CD4-positive, alpha-beta T cell treated with Interleukin-15 for 4 hours (primary cell): ENCODE results near the gene STAT2.
"Not testable (repeated sequence)": the region's sequence is repeated elsewhere in the genome, so short reads cannot be mapped to it uniquely, and the experiment has no call there.

Experiments
- DNase-seq: peaks from one replicate; pipeline ENCODE4 v3.0.0-alpha.2; 2020; ENCODE audit warnings: low spot score

STAT2 gene

DNA sequence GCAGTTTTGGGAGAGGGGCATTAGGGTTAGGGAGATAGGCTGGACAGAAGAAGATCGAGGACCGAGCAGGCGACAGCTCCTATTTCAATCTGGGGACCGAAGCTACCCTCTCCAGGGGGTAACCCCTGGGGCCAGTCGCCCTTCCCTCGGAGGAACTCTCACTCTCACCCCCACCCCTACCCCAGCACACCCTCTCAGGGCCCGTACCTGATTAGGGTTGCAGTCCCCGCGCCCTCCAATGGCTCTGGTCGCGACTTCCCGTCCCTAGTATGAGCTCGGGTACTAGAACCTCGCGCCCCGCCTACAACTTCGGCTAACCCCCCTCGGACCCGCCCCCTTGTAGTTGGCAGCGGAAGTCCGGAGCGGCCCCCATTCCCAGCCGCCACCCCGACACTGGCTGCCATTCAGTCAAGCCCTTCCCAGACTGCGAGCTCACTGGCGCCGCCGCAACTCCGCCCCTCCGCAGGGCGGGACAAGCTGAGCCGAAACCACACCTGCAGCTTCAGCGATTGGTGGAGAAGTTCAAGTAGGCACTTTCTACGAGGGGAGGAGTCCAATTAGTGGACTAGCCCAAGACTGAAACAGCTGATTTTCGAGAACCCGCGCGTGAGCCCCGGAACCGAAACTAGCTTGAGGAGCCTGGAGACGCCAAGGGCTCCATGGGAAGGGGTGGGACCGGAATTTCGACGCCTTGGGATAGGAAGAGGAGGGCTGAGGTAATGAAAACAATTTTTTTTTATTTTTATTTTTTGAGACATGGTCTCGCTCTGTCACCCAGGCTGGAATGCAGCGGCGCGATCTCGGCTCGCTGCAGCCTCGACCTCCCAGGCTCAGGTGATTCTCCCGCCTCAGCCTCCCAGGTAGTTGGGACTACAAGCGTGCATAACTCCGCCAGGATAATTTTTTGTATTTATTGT lies at the start of gene STAT2:
STAT2 (minus strand) TSS at position 257 of the 917 bp plus-strand sequence. CDS start 3,536 bp downstream, outside the sequence.
- DNase-seq = peak; percentile 100

GRCh38 chr12:56408799-56409417 lies 49.0 kb upstream of the STAT2 start:
- no peak for DNase-seq

GRCh38 chr12:56404227-56404626 lies 44.3 kb upstream of the STAT2 start:
- DNase-seq = not testable (repeated sequence)

DNA sequence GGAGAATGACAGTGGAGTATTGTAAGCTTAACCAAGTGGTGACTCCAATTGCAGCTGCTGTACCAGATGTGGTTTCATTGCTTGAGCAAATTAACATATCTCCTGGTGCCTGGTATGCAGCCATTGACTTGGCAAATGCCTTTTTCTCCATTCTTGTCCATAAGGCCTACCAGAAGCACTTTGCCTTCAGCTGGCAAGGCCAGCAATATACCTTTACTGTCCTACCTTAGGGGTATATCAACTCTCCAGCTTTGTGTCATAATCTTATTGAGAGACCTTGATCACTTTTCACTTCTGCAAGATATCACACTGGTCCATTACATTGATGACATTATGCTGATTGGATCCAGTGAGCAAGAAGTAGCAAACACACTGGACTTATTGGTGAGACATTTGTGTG lies 41.7 kb upstream of the STAT2 start:
- DNase-seq = not testable (repeated sequence)

DNA sequence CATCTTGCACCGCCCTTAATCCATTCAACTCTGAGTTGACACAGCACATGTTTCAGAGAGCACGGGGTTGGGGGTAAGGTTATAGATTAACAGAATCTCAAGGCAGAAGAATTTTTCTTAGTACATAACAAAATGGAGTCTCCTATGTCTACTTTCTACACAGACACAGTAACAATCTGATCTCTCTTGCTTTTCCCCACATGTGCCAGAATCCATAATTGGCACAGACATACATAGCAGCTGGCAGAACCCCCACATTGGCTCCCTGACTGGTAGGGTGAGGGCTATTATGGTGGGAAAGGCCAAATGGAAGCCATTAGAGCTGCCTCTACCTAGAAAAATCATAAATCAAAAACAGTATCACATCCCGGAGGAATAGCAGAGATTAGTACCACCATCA lies 41.2 kb upstream of the STAT2 start:
- DNase-seq = not testable (repeated sequence)

GRCh38 chr12:56399466-56399865 lies 39.6 kb upstream of the STAT2 start:
- DNase-seq = not testable (repeated sequence)

DNA sequence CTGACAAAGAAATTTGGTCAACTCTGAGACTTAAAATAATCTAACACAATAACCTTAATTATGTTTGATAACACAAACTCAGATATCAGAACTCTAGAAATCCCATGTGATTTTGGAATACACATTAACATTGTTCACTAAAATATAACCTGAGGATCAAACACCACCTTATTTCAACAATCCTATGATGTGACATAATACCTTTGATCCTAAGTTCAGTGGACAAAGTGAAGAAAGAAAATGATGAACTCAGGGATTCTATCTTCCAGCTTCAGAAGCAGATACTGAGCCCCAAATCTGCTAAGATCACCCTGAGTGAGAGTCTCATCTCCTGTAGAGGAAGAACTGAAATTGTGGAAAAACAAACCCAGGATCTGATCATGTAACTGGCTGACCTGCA lies 38.4 kb upstream of the STAT2 start:
- no peak for DNase-seq

GRCh38 chr12:56392331-56392730 lies 32.4 kb upstream of the STAT2 start:
- no peak for DNase-seq

DNA sequence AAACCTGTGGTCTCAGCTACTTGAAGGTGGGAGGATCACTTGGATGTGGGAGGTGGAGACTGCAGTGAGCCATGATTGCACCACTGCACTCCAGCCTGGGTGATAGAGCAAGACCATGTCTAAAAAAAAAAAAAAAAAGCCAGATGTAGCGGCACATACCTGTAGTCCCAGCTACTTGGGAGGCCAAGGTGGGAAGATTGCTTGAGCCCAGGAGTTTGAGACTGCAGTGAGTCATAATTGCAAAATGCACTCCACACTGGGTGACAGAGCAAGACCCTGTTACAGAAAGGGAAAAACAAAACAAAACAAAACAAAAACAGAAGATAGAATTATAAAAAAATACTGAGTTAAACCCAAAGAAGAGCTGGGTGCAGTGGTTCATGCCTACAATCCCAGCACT lies 31.8 kb upstream of the STAT2 start:
- no peak for DNase-seq

DNA sequence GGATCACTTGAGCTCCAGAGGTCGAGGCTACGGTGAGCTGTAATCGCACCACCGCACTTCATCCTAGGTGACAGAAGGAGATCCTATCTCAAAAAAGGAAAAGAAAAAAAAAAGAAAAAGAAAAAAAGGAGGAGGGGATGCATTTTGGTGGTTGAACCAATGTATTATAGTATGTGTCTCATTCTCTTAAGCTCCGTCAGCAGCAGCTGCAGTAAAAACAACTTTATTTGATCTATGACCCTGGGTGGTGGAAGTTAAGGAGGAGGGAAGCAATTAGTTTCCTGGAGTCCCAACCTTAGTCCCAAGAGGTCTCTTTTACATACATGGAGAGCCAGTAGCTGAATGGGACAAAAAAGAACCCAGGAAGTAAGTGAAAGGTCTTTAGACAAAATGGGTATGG lies 29.5 kb upstream of the STAT2 start:
- no peak for DNase-seq

DNA sequence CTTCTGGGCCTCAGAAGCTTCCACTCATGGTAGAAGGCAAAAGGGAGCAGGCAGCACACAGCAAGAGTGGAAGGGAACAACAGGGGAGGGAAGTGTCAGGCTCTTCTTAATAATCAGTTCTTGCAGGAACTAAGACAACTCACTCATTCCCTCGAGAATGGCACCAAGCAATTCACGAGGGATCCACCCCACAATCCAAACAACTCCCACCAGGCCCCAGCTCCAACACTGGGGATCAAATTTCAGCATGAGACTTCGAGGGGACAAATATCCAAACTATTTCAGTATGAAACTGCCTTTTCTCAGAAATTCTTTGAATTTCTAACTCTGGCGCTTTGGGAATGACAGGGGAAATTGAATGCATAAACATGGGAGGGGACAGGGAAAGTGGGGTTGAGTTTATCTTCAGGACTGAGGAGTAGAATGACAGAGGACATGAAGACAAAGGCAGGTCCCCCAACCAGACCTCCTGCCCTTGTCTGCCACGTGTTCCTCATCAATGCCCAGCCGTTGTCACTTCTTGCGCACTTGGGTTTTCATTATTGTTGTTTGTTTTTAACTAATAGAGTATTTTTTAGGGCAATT lies 27.3 kb upstream of the STAT2 start:
- DNase-seq = no peak

DNA sequence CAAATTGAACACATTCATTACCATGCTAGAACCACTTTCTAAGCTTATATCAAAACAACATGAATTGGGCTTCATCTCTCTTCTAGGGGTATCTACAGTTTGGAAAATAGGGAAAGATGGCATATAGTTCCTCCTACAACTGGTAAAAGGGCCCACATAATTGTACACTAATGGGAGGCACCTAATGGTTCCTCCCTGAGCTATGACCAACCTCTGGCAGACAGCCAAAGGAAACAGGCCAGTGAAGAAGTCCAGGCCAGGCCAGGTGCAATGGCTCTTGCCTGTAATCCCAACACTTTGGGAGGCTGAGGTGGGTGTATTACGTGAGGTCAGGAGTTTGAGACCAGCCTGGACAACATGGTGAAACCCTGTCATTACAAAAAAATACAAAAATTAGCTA lies 26.0 kb upstream of the STAT2 start:
- no peak for DNase-seq

GRCh38 chr12:56382611-56383010 lies 22.7 kb upstream of the STAT2 start:
- DNase-seq = no peak

DNA sequence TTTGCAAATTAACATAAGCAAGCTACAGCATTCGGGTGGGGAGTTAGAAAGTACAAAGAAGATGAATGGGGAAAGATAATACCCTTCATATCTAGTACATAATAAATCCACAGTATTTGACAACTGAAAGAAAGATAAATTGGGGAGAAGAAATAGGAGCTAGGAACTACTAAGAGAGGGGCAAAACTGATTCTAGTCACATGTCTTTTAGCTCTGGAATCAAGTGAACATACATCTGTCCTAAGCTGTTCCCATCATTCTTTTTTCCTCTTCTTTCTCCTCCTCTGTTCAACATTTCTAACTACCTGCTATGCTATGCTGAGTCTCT lies 18.0 kb upstream of the STAT2 start:
- DNase-seq = no peak

DNA sequence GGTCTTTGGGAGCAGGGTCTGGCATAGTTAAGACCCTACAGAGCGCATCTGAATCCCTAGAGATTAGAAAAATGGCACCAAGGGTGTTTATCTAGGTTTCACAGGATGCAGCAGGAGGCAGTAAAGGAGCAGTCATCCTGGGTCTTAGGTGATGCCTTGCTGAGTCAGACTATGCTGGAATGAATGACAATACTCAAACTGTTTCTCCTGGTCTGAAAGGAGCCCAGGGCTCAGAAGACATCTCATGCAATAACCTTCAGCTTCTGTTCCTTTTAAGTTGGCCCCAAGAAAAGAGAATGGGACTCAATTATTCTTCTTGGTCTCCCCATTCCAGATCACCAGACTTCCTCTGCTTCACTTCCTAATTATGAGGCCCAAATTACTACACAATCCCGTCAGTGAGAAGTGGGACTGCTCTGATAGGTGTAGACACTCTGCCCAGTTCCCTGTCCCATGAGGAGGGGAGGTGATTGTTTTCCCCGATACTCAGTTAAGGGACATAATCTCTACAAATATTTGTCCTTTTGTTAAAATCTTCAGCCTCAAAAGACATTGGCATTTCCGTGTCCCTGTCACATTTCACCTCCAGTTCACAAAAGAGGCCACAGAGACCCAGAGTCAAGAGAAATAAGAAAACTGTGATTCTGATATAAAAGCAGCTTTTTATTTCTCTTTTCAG lies 17.5 kb upstream of the STAT2 start:
- DNase-seq = no peak

DNA sequence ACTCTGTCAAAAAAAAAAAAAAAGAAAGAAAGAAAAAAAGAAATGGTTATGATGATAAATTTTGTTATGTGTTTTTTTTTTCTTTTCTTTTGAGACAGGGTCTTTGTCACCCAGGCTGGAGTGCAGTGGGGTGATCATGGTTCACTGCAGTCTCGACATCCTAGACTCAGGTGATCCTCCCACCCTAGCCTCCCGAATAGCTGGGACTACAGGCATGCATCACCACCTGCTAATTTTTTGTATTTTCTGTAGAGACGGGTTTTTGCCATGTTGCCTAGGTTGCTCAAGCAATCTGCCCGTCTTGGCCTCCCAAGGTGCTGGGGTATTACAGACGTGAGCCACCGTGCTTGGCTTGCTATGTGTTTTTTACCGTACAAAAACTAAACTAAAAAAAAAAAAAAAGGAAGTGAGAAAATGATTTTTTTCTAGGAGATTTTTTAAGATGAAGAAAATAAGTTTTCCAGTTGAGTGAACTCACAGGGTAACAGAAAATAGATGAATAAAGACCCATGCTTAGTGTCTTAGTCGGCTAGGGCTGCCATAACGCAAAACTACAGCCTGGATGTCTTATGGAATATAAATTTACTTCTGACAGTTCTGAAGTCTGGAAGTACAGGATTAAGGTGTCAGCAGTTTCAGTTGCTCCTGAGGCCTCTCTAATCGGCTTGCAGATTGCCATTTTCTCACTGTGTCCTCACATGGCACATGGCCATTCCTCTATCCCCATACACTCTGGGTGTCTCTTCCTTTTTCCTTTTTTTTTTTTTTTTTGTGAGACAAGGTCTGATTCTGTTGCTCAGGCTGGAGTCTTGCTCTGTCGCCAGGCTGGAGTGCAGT lies 15.9 kb upstream of the STAT2 start:
- no peak for DNase-seq

DNA sequence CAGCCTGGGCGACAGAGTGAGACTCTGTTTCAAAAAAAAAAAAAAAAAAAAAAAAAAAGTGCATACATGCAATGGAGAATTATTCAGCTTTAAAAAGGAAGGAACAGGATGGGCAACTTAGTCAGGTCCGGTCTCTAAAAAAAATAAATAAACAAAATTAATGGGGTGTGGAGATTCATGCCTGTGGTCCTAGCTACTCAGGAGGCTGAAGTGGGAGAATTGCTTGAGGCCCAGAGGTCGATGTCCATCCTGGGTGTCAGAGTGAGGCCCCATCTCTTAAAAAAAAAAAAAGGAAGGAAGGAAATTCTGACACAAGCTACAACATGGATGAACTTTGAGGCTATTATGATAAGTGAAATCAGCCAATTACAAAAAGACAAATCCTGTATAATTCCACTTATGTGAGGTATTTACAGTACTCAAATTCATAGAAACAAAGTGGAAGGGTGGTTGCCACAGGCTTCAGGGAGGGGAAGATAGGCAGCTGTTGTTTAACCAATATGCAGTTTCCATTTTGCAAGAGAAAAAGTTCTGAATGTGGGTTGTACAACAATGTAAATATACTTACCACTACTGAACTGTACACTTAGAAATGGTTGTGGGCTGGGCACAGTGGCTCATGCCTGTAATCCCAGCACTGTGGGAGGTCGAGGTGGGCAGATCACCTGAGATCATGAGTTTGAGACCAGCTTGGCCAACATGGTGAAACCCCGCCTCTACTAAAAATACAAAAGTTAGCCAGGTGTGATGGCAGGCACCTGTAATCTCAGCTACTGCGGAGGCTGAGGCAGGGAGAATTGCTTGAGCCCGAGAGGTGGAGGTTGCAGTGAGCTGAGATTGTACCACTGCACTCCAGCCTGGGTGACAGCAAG lies 15.1 kb upstream of the STAT2 start:
- no peak for DNase-seq

DNA sequence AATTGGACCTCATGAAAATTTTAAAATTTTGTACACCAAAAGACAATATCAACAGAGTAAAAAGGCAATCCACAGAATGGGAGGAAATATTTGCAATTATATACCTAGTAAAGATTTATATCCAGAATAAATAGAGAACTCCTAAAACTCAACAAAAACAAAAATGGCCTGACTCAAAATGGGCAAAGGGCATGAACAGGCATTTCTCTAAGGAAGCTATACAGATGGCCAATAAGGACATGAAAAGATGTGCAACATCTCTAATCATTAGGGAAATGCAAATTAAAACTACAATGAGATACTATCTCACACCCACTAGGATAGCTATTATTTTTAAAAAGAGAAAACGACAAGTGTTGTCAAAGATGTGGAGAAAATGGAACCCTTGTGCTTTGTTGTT lies 13.6 kb upstream of the STAT2 start:
- no peak for DNase-seq

GRCh38 chr12:56366948-56367347 lies 7.0 kb upstream of the STAT2 start:
- DNase-seq = no peak

DNA sequence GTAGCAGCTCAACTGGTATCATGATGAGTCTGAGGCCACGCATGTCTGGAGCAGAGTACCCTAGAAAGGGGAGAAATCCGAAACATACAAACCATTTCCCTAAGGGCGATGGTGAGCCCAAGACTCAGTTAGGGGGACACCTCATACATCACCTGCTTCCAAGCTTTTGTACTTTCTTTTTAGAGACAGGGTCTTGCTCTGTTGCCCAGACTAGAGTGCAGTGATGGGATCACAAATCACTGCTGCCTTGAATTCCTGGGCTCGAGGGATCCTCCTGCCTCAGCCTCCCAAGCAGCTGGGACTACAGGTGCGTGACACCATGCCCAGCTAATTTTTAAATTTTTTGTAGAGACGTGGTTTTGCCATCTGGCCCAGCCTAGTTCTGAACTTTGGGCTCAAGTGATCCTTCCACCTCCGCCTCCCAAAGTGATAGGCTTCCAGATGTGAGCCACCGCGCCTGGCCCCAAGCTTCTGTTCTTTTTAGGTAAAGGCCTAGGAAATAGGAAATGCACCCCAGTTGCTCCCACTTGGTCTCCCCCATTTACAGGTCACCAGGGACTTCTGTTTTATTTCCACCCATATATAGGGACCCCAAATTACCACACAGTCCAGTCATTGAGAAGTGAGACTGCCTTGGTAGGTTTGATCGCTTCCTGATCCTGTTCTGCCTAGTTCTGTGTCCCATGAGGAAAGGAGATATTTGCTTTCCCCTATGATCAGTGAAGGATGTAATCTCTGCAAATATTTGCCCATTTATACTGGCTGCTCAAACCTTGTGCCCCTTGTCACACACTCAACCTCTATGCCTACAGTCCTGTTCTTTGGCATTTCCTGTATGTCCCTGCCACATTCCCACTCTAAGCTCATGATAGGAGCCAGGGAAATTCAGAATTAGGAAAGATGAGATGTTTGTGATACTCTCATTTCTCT lies 2.5 kb upstream of the STAT2 start, which contains the start of gene APOF:
APOF (minus strand) TSS at position 728 of the 930 bp plus-strand sequence; CDS start at position 616, 112 bp downstream.
- no peak for DNase-seq
